Measurements from ENCODE around the gene TAGLN3.
"Not testable (repeated sequence)": the region's sequence is repeated elsewhere in the genome, so short reads cannot be mapped to it uniquely, and the experiment has no call there.

Gene TAGLN3

DNA sequence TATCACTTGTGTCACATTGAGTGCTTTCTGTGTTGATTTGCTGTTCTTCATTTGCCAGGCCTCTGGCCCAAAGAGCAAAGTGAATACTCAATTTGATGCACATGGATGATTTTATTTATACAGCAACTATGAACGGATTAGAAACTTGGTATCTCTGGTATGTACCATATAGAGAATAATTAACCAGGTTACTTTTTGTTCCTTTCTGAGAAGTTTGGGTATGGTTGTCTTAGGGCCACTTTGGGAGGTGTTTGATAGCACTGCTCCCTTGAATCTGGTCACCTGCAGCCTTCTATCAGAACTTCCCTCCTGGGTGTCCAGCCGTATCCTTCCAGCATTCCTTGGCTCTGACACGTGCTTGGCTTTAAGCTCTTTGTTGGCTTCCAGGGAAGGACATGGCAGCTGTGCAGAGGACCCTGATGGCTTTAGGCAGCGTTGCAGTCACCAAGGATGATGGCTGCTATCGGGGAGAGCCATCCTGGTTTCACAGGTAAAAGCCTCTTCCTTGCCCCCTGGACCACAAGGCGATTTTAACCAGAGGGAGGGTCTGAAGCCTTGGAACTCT is 12.7 kb downstream of the TAGLN3 start:
- DNase-seq: no peak

GRCh38 chr3:112012205-112012992 is 13.7 kb downstream of the TAGLN3 start:
- DNase-seq: no peak

- no peak for DNase-seq
Observed at GRCh38 chr3:112013058-112013783, 14.5 kb downstream of the TAGLN3 start.

GRCh38 chr3:112013784-112014143 is 15.0 kb downstream of the TAGLN3 start:
- DNase-seq: no peak

DNA sequence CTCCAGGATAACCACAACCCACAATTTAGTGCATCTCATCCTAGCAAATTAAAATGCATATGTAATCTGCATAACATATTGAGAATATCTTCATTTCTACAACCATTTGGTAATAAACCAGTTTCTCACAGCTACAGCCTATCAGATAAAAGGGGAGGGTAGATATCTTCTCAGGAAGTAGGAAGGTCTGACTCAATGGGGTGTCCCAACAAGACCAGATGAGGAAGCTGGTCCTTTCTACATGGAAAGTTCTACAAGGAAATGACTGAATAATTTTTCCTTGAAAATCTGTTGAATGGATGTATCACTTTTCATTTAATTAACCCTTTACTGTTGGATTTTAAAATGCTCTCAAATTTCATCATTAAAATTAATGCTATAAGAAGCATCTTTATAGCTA is 18.4 kb downstream of the TAGLN3 start:
- DNase-seq: no peak

DNA sequence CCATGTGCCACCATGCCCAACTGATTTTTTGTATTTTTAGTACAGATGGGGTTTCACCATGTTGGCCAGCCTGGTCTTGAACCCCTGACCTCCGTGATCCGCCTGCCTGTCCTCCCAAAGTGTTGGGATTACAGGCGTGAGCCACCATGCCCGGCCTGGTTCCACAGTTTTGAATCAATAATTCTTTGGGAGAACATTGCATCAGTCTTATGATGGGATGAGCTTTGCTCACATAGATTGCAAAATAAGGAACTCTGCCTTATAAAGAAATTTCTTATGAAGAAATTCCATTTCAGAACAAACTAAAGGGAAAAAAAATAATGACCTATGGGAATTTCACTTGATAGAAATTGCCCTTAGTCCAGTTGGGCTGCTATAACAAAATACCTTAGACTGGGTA is 20.0 kb downstream of the TAGLN3 start:
- DNase-seq: no peak

DNA sequence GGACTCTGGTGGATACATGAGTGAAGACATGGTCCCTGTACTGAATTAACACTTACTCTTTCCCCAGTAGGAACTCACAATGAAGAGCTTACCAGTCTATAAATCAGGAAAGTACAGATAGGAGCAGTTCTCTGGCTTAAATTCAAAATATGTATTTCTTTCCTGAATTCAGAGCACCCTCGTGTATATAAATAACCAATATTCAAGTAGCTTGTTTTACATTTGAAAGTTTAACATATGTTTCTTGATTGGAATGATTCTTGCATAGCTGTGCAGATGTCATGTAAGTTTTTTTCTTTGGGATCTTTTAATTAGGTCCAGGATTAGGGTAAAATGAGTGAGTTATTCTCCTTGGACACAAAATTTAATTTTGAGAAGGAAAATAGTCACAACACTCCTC is 21.0 kb downstream of the TAGLN3 start:
- DNase-seq: no peak

GRCh38 chr3:112020674-112021085 is 22.0 kb downstream of the TAGLN3 start:
- DNase-seq: no peak

DNA sequence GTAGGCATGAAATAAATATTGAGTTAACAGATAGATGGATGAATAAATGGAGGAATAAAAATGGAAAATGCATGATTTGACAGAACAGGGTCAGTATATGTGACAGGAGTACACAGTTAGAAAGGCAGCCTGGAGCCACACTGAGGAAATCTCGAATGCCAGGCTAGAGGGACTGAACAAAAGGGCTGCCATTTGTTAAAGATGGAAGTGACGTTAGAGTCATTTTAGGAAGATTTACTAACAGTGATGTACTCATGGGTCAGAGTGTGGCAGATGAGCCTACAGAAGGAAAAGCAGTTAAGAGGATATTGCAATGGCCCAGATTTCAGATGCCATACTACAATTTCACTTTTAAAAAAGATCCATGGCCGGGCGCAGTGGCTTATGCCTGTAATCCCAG is 28.4 kb downstream of the TAGLN3 start:
- no peak for DNase-seq

- peak; percentile 96 for DNase-seq
Observed at GRCh38 chr3:112027826-112028225, 29.1 kb downstream of the TAGLN3 start.

GRCh38 chr3:112030901-112031300 is 32.2 kb downstream of the TAGLN3 start:
- DNase-seq: no peak

- DNase-seq: peak; percentile 86
Observed at GRCh38 chr3:112032098-112032731, 33.5 kb downstream of the TAGLN3 start.

GRCh38 chr3:112034436-112034835 is 35.7 kb downstream of the TAGLN3 start, which contains the start of gene TMPRSS7:
Gene TMPRSS7, plus strand, starts transcription at chr3:112034736. Its CDS starts 110 bp downstream, at chr3:112034846.
- DNase-seq: no peak

DNA sequence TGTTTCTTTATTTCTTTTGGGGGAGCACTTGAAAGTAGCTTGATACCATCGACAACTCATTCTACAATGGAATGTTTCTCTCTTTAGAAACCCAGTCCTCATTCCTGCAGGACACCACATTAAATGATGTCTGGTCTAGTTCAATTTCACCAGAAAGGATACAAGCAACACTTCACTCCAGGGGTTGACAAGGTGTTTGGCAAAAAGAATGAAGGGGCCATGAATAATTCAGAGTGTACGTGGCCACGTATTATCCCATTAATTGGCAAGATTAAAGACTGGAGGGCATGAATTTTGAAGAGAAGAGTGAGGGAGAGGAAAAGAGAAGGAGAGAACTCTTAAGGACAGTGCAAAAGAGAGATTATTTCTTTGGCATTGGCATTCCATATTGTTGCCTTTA is 36.5 kb downstream of the TAGLN3 start:
- DNase-seq: no peak

DNA sequence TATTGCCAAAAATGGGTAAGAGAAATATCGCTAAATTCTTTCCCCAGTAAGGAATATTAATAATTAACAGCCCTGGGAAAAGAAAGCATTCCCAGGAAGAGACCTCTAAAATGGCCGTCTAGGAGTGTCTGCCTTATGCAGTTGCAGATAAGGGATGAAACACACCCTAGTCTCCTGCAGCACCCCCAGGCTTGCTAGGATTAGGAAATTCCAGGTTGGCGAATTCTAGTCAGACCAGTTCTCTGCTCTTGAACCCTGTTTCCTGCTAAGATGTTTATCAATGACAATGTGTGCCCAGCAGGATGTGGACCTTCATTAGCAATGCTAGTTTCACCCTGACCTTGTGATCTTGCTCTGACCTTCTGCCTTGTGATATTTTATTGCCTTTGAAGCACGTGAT is 38.5 kb downstream of the TAGLN3 start:
- DNase-seq: not testable (repeated sequence)

GRCh38 chr3:112038863-112039262 is 40.1 kb downstream of the TAGLN3 start:
- no peak for DNase-seq

- DNase-seq: no peak
Observed at GRCh38 chr3:112041321-112041720, 42.6 kb downstream of the TAGLN3 start.

GRCh38 chr3:112042842-112043280 is 44.1 kb downstream of the TAGLN3 start:
- DNase-seq: no peak

- DNase-seq: peak; percentile 83
Observed at GRCh38 chr3:112043621-112044201, 45.0 kb downstream of the TAGLN3 start.

DNA sequence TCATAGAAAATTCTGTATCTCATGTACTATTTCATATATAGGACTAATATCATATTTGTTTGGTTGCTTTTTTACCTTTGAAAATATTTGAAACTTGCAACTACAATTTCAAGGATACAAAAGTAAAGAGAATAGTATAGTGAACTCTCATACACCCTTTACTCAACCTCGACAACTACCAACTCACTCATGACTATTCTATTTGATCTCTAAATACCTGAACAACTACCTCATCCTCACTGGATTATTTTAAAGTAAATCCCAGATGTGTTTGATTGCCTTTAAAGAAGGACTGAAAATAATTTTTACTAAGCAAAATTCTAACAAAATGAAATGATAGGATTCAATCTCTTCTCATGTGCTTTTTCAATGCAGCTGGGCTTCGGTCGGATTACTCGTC is 47.9 kb downstream of the TAGLN3 start:
- no peak for DNase-seq

GRCh38 chr3:112047264-112047663 is 48.5 kb downstream of the TAGLN3 start:
- no peak for DNase-seq

- DNase-seq: no peak
Observed at GRCh38 chr3:112048911-112049310, 50.2 kb downstream of the TAGLN3 start.

- DNase-seq: peak; percentile 30
Observed at GRCh38 chr3:112053229-112053628, 54.5 kb downstream of the TAGLN3 start.
